IMR-90 (cell line): ENCODE results near the gene STAG1. TPM values are rescaled to one million over a fixed set of nuclear protein-coding genes. Genes with fewer than 3 reads are reported as not detected.

Experiments used
- ATAC-seq: fragments of 200-7000 bp; cut with Tn5 transposase; 2 replicates; pipeline ENCODE4 v1.9.1; 2020; ENCODE audit warnings: low read depth, mild to moderate bottlenecking, moderate library complexity
- BruUV-seq: library from RNA; stranded (reverse); fragments of 400-500 nt; replicated peaks from 2 replicates; lab custom pipeline; 2021; lab: Mats Ljungman, UMichigan
- CTCF ChIA-PET: fragments of 300-600 bp; formaldehyde crosslinking; extraction: SDS; loops from one replicate; lab custom pipeline; 2021; ENCODE audit warnings: antibody characterized with exemption; lab: Yijun Ruan, JAX
- POLR2A ChIA-PET: fragments of 300-600 bp; sonication (Branson Sonifier 250); formaldehyde crosslinking; loops from one replicate; lab custom pipeline; 2022; ENCODE audit warnings: antibody characterized with exemption; ENCODE audit not compliant: unreplicated experiment; lab: Charles Lee
- DNase-seq: peaks from one replicate; pipeline ENCODE4 v3.0.0; 2013
- H2AFZ ChIP-seq: replicated peaks from 2 replicates; pipeline ENCODE3; 2013; ENCODE audit warnings: low read length, mild to moderate bottlenecking; ENCODE audit not compliant: poor library complexity
- H2AK5ac ChIP-seq: 2 replicates; pipeline ENCODE4 v1.6.1; 2013; ENCODE audit warnings: low read depth, low read length, inconsistent platforms
- H2AK9ac ChIP-seq: replicated peaks from 2 replicates; pipeline ENCODE3; 2013; ENCODE audit warnings: mild to moderate bottlenecking, low read depth, low read length, moderate library complexity; ENCODE audit not compliant: poor library complexity
- H2BK120ac ChIP-seq: 2 replicates; pipeline ENCODE4 v1.6.1; 2013; ENCODE audit warnings: low read depth, low read length, inconsistent platforms
- H2BK15ac ChIP-seq: 3 replicates; pipeline ENCODE4 v1.6.1; 2013; ENCODE audit warnings: low read depth, low read length, inconsistent platforms
- H2BK20ac ChIP-seq: 2 replicates; pipeline ENCODE4 v1.6.1; 2013; ENCODE audit warnings: low read depth, mild to moderate bottlenecking, inconsistent platforms, low read length, moderate library complexity
- H2BK5ac ChIP-seq: 2 replicates; pipeline ENCODE4 v1.6.1; 2013; ENCODE audit warnings: mild to moderate bottlenecking, low read depth, low read length, inconsistent platforms; ENCODE audit not compliant: poor library complexity, severe bottlenecking
- H3K14ac ChIP-seq: replicated peaks from 2 replicates; pipeline ENCODE4 v1.6.1; 2013; ENCODE audit warnings: low read depth, low read length, inconsistent platforms
- H3K18ac ChIP-seq: 2 replicates; pipeline ENCODE4 v1.6.1; 2013; ENCODE audit warnings: low read depth, low read length, control low read depth
- H3K23ac ChIP-seq: 2 replicates; pipeline ENCODE4 v1.6.1; 2013; ENCODE audit warnings: low read depth, low read length, inconsistent platforms
- H3K27ac ChIP-seq: 2 replicates; pipeline ENCODE4 v1.5.1; 2013; ENCODE audit warnings: mild to moderate bottlenecking, control low read depth, low read length; ENCODE audit not compliant: insufficient read depth
- H3K27me3 ChIP-seq: 2 replicates; pipeline ENCODE4 v1.6.1; 2013; ENCODE audit warnings: low read length; ENCODE audit not compliant: control insufficient read depth, insufficient read depth
- H3K36me3 ChIP-seq: 2 replicates; pipeline ENCODE4 v1.6.1; 2013; ENCODE audit warnings: low read length, mixed read lengths; ENCODE audit not compliant: control insufficient read depth, insufficient read depth
- H3K4ac ChIP-seq: 2 replicates; pipeline ENCODE4 v1.6.1; 2013; ENCODE audit warnings: low read depth, low read length, inconsistent platforms
- H3K4me1 ChIP-seq: 2 replicates; pipeline ENCODE4 v1.6.1; 2013; ENCODE audit warnings: low read length, mixed read lengths; ENCODE audit not compliant: control insufficient read depth, insufficient read depth
- H3K4me2 ChIP-seq: 2 replicates; pipeline ENCODE4 v1.6.1; 2013; ENCODE audit warnings: low read depth, mild to moderate bottlenecking, control low read depth, low read length, moderate library complexity
- H3K4me3 ChIP-seq: 2 replicates; pipeline ENCODE4 v1.5.1; 2013; ENCODE audit warnings: low read depth, mild to moderate bottlenecking, control low read depth, low read length, moderate library complexity; ENCODE audit not compliant: insufficient read depth
- H3K56ac ChIP-seq: 2 replicates; pipeline ENCODE4 v1.6.1; 2013; ENCODE audit warnings: low read length, inconsistent platforms; ENCODE audit not compliant: insufficient read depth; ENCODE audit errors: extremely low read depth
- H3K79me1 ChIP-seq, 2 experiments: 2 replicates each; pipeline ENCODE4 v1.6.1; 2013; ENCODE audit warnings: low read length in 2 of 2, inconsistent platforms in 1 of 2, low read depth in 1 of 2
- H3K9ac ChIP-seq: 2 replicates; pipeline ENCODE4 v1.6.1; 2013; ENCODE audit warnings: low read depth, low read length, control low read depth
- H3K9me1 ChIP-seq: 2 replicates; pipeline ENCODE4 v1.6.1; 2013; ENCODE audit warnings: low read length, inconsistent platforms; ENCODE audit not compliant: insufficient read depth
- H3K9me3 ChIP-seq: 2 replicates; pipeline ENCODE4 v1.6.1; 2013; ENCODE audit warnings: low read length; ENCODE audit not compliant: control insufficient read depth, insufficient read depth
- H4K20me1 ChIP-seq: 2 replicates; pipeline ENCODE4 v1.6.1; 2013; ENCODE audit warnings: low read length, inconsistent platforms; ENCODE audit not compliant: insufficient read depth
- H4K5ac ChIP-seq: 2 replicates; pipeline ENCODE4 v1.6.1; 2013; ENCODE audit warnings: mild to moderate bottlenecking, low read depth, low read length, control low read depth
- H4K8ac ChIP-seq, 2 experiments: 2 replicates each; pipeline ENCODE4 v1.6.1; 2013; ENCODE audit warnings: low read depth in 2 of 2, low read length in 2 of 2, control low read depth in 1 of 2, inconsistent platforms in 1 of 2
- H4K91ac ChIP-seq: 2 replicates; pipeline ENCODE4 v1.6.1; 2013; ENCODE audit warnings: low read depth, low read length, inconsistent platforms; ENCODE audit not compliant: insufficient read depth
- BHLHE40 ChIP-seq: fragments of 150-350 bp; IDR thresholded peaks from 2 replicates; pipeline ENCODE4 v1.6.1; 2016; ENCODE audit warnings: mild to moderate bottlenecking, low read depth, low read length
- CEBPB ChIP-seq: IDR thresholded peaks from 2 replicates; pipeline ENCODE4 v1.6.1; 2012; ENCODE audit warnings: low read depth, low read length, improper control_type of control experiment
- MAZ ChIP-seq: IDR thresholded peaks from 2 replicates; pipeline ENCODE4 v1.6.1; 2012; ENCODE audit warnings: low read depth, mild to moderate bottlenecking, low read length, improper control_type of control experiment, moderate library complexity, borderline replicate concordance
- MXI1 ChIP-seq: IDR thresholded peaks from 2 replicates; pipeline ENCODE4 v1.6.1; 2012; ENCODE audit warnings: low read depth, mild to moderate bottlenecking, low read length, moderate library complexity, borderline replicate concordance
- NFE2L2 ChIP-seq: fragments of 150-350 bp; IDR thresholded peaks from 2 replicates; pipeline ENCODE4 v1.6.1; 2016; ENCODE audit warnings: low read depth, mild to moderate bottlenecking, low read length
- RFX5 ChIP-seq: IDR thresholded peaks from 2 replicates; pipeline ENCODE4 v1.8.0; 2012; ENCODE audit warnings: low read depth, mild to moderate bottlenecking, low read length, moderate library complexity
- WGBS, 2 experiments: methylation state at CpG; one replicate each; pipeline versions ENCODE4 v1.1.5 to v1.1.7; 2013; ENCODE audit warnings: missing lambda C conversion rate in 2 of 2; ENCODE audit not compliant: insufficient read length in 1 of 2; ENCODE audit errors: extremely low coverage in 2 of 2; 5-methylcytosine and 5-hydroxymethylcytosine counted together
- dilution Hi-C: fragments of 300-500 bp; cut with HindIII; formaldehyde crosslinking; loops from one replicate; pipeline ENCODE4 v1.14.3; 2018; ENCODE audit warnings: low sequenced_read_pairs; ENCODE audit not compliant: unreplicated experiment
- in situ Hi-C: fragments of 300-500 bp; cut with MboI; formaldehyde crosslinking; loops from 3 replicates; pipeline ENCODE4 v1.14.3; 2019; ENCODE audit warnings: low sequenced_read_pairs, inconsistent platforms, mixed read lengths
- intact Hi-C: fragments of 100-400 bp; cut with micrococcal nuclease; formaldehyde crosslinking; loops from 2 replicates; pipeline ENCODE4 v1.10.0; 2022
- polyA plus RNA-seq, 3 experiments: library from polyadenylated mRNA; depleted of rRNA; stranded (reverse); fragments of >200 nt; gene quantifications; 2 replicates each; pipeline ENCODE4 v1.2.3, GENCODE V29; 2012; ENCODE audit warnings: low replicate concordance in 1 of 3
- total RNA-seq: library from RNA; depleted of rRNA; stranded (reverse); fragments of >200 nt; gene quantifications from 2 replicates; pipeline ENCODE4 v1.2.3, GENCODE V29; 2012
- TF ChIP-seq, protein P1 (sequence below): fragments of 150-350 bp; IDR thresholded peaks from 2 replicates; pipeline ENCODE4 v1.6.1; 2016; ENCODE audit warnings: low read depth, mild to moderate bottlenecking, low read length, moderate library complexity, borderline replicate concordance

STAG1 gene
- total and polyA plus RNA-seq, 2 of the 4 experiments (the other 2 are of a cell fraction): 9.6 to 32.3 TPM

DNA sequence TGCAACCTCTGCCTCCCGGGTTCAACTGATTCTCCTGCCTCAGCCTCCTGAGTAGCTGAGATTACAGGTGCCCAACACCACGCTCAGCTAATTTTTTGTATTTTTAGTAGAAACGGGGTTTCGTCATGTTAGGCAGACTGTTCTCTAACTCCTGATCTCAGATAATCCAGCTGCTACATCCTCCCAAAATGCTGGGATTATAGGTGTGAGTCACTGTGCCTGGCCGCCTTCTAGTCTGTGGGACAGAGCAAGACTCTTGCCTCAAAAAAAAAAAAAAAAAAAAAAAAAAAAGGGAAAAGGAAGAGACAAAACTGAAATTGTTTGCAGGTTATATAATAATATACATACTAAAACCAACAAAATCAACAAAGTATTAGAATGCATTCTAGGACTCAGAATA, 286.9 kb downstream of the STAG1 start:
- no TSS peak for BruUV-seq
- Histone ChIP-seq H3K4me3 (no peak overlapping the region), H3K9ac (peak overlapping the region; percentile 60; the same call in 1 of the 2 replicates), H3K36me3 (no peaks in the 10 kb centered on the region), H2AK9ac (no peak overlapping the region), H4K5ac (peak overlapping the region; percentile 73), H3K9me3 (no peaks in the 10 kb centered on the region), H2BK5ac (peak overlapping the region; percentile 89), H2AFZ (no peak overlapping the region), H4K20me1 (no peaks in the 10 kb centered on the region), H3K27ac (peak overlapping the region; percentile 97), H2AK5ac (peak overlapping the region; percentile 68), H3K4ac (peak overlapping the region; percentile 74; the same call in 1 of the 2 replicates), H3K56ac (no peak overlapping the region), H4K8ac (peak overlapping the region; percentile 59 to 73; a peak in 2 of 4 replicates), H3K4me2 (no peak overlapping the region), H2BK20ac (no peak overlapping the region), H4K91ac (peak overlapping the region; percentile 45), H3K14ac (peak overlapping the region; percentile 44), H3K18ac (peak overlapping the region; percentile 95), H2BK15ac (peak overlapping the region; percentile 69; the same call in 1 of the 3 replicates), H3K79me1 (peaks cover 10 to 15% of the 10 kb centered on the region in 2 experiments; a peak in 1 of 4 replicates), H3K4me1 (peaks cover 9% of the 10 kb centered on the region), H3K23ac (no peak overlapping the region; the same call in 1 of the 2 replicates), H3K9me1 (no peaks in the 10 kb centered on the region), H2BK120ac (peak overlapping the region; percentile 65), H3K27me3 (no peaks in the 10 kb centered on the region)
- DNase-seq (peak; percentile 59), ATAC-seq (0 out of 2 replicates have a peak, but pooled peaks have one; percentile 13)
- intact Hi-C loops: loop anchor here (2.0 kb wide), 1 partner anchor 286 kb away; no protein-coding TSS in a partner anchor
- no peak for TF ChIP-seq BHLHE40
- TF ChIP-seq MXI1: no peak
- no peak for TF ChIP-seq MAZ
- TF ChIP-seq CEBPB: no peak
- no peak for TF ChIP-seq NFE2L2
- TF ChIP-seq, protein P1, sequence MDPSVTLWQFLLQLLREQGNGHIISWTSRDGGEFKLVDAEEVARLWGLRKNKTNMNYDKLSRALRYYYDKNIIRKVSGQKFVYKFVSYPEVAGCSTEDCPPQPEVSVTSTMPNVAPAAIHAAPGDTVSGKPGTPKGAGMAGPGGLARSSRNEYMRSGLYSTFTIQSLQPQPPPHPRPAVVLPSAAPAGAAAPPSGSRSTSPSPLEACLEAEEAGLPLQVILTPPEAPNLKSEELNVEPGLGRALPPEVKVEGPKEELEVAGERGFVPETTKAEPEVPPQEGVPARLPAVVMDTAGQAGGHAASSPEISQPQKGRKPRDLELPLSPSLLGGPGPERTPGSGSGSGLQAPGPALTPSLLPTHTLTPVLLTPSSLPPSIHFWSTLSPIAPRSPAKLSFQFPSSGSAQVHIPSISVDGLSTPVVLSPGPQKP: no peak
- no peak for TF ChIP-seq RFX5
- no CpG with 5 or more reads among the region's 5 CpGs for WGBS, 2 experiments
- in situ Hi-C loops: no loop called here
- ChIA-PET POLR2A (interaction anchor here (0.8 kb wide), 1 partner anchor 321 kb away, joined by 3 read pairs; no protein-coding TSS in a partner anchor), CTCF (interaction anchor here (0.7 kb wide), 1 partner anchor 11 kb away, joined by 4 read pairs; no protein-coding TSS in a partner anchor)
- dilution Hi-C loops: no loop called here
